ENCODE data around the gene AFAP1. TPM values are rescaled to one million over a fixed set of nuclear protein-coding genes. Genes with fewer than 3 reads are reported as not detected.

AFAP1 gene
- polyA plus RNA-seq, 1 experiment, result 61.7 TPM

GRCh38 chr4:7908668-7909067 lies 31.0 kb downstream of the AFAP1 start:
- no peak for DNase-seq (ENCODE audit: low read depth, low spot score)
- Histone ChIP-seq H3K9me3 (ENCODE audit: control insufficient read depth, insufficient read depth, low read length) (no peaks in the 10 kb centered on the region), H3K4me3 (ENCODE audit: low read depth, low read length) (no peak overlapping the region), H3K27ac (ENCODE audit: low read depth, low read length) (no peak overlapping the region), H3K27me3 (ENCODE audit: control insufficient read depth, insufficient read depth, low read length) (no peaks in the 10 kb centered on the region)
- CTCF ChIA-PET, result interaction anchor here (0.8 to 1.9 kb wide), 6 partner anchors 18 to 106 kb away, joined by 3 to 7 read pairs (median 4); no protein-coding TSS in a partner anchor
- POLR2A ChIA-PET, result interaction anchor here (1.2 kb wide), 1 partner anchor 102 kb away, joined by 3 read pairs; no protein-coding TSS in a partner anchor
- TF ChIP-seq CTCF (IDR thresholded peaks at IDR 0.05; ENCODE audit: low read depth, low read length), result no peak

- Histone ChIP-seq H3K27ac (ENCODE audit: low read depth, low read length) (peak overlapping the region; percentile 22), H3K9me3 (ENCODE audit: control insufficient read depth, insufficient read depth, low read length) (no peaks in the 10 kb centered on the region), H3K4me3 (ENCODE audit: low read depth, low read length) (no peak overlapping the region), H3K27me3 (ENCODE audit: control insufficient read depth, insufficient read depth, low read length) (no peaks in the 10 kb centered on the region)
- DNase-seq (ENCODE audit: low read depth, low spot score), result no peak
- POLR2A ChIA-PET, result interaction anchor here (0.5 kb wide), 1 partner anchor 95 kb away, joined by 3 read pairs; no protein-coding TSS in a partner anchor
- TF ChIP-seq CTCF (IDR thresholded peaks at IDR 0.05; ENCODE audit: low read depth, low read length), result no peak
- CTCF ChIA-PET, result interaction anchor here (1.4 to 1.7 kb wide), 2 partner anchors 63 to 103 kb away, joined by 5 to 7 read pairs; no protein-coding TSS in a partner anchor
Measured at GRCh38 chr4:7907142-7907541, 32.5 kb downstream of the AFAP1 start.

GRCh38 chr4:7906171-7906701 lies 33.4 kb downstream of the AFAP1 start:
- Histone ChIP-seq H3K4me3 (ENCODE audit: low read depth, low read length) (no peak overlapping the region), H3K9me3 (ENCODE audit: control insufficient read depth, insufficient read depth, low read length) (no peaks in the 10 kb centered on the region)

GRCh38 chr4:7904952-7905915 lies 34.4 kb downstream of the AFAP1 start:
- DNase-seq (ENCODE audit: low read depth, low spot score), result peak; percentile 83
- Histone ChIP-seq H3K27ac (ENCODE audit: low read depth, low read length) (peak overlapping the region; percentile 97), H3K4me3 (ENCODE audit: low read depth, low read length) (peak overlapping the region; percentile 34), H3K27me3 (ENCODE audit: control insufficient read depth, insufficient read depth, low read length) (no peaks in the 10 kb centered on the region), H3K9me3 (ENCODE audit: control insufficient read depth, insufficient read depth, low read length) (no peaks in the 10 kb centered on the region)
- no peak for TF ChIP-seq CTCF (IDR thresholded peaks at IDR 0.05; ENCODE audit: low read depth, low read length)
- CTCF ChIA-PET, result interaction anchor here (0.7 to 1.0 kb wide), 2 partner anchors 83 to 103 kb away, joined by 3 to 4 read pairs; no protein-coding TSS in a partner anchor
- POLR2A ChIA-PET, result interaction anchor here (0.7 to 1.3 kb wide), 6 partner anchors 8 to 93 kb away, joined by 3 to 6 read pairs (median 4); partner anchors contain the start of gene AFAP1

More at GRCh38 chr4:7906171-7906701, 33.4 kb downstream of the AFAP1 start:
- Histone ChIP-seq H3K27me3 (ENCODE audit: control insufficient read depth, insufficient read depth, low read length) (no peaks in the 10 kb centered on the region), H3K27ac (ENCODE audit: low read depth, low read length) (peak overlapping the region; percentile 97)
- POLR2A ChIA-PET, result interaction anchor here (0.9 kb wide), 1 partner anchor 63 kb away, joined by 8 read pairs; no protein-coding TSS in a partner anchor
- TF ChIP-seq CTCF (IDR thresholded peaks at IDR 0.05; ENCODE audit: low read depth, low read length), result no peak
- CTCF ChIA-PET, result interaction anchor here (0.8 to 1.7 kb wide), 3 partner anchors 62 to 103 kb away, joined by 3 to 7 read pairs (median 5); no protein-coding TSS in a partner anchor
- no peak for DNase-seq (ENCODE audit: low read depth, low spot score)

All from AG04450 (cell line).